H1 (cell line): ENCODE measurements around the gene ANKRD13C. TPM values are rescaled to one million over a fixed set of nuclear protein-coding genes. Genes with fewer than 3 reads are reported as not detected.

ENCODE experiments used
- CTCF ChIA-PET: fragments of 300-600 bp; sonication (Branson Sonifier 250); formaldehyde crosslinking; loops from one replicate; lab custom pipeline; 2021; ENCODE audit not compliant: partially characterized antibody; lab: Charles Lee
- POLR2A ChIA-PET: fragments of 300-600 bp; sonication (Branson Sonifier 250); formaldehyde crosslinking; loops from one replicate; lab custom pipeline; 2021; ENCODE audit warnings: inconsistent platforms; ENCODE audit not compliant: partially characterized antibody; lab: Charles Lee
- DNase-seq, 2 experiments: peaks; one replicate each; pipeline versions ENCODE4 v3.0.0 to v3.0.0-alpha.2; 2010 to 2022; ENCODE audit warnings: low spot score in 2 of 2, low read depth in 1 of 2, mixed read lengths in 1 of 2
- FAIRE-seq: peaks from 2 replicates; lab custom pipeline; 2011; peaks lifted over from hg19 to GRCh38; lab: Jason Lieb, UNC
- H2AFZ ChIP-seq: 2 replicates; pipeline ENCODE4 v1.8.1; 2012; ENCODE audit warnings: low read length, inconsistent platforms
- H2AK5ac ChIP-seq: 2 replicates; pipeline ENCODE4 v1.6.1; 2013; ENCODE audit warnings: low read depth, low read length
- H2BK120ac ChIP-seq: replicated peaks from 2 replicates; pipeline ENCODE3; 2013; ENCODE audit warnings: low read depth, low read length, inconsistent platforms
- H2BK12ac ChIP-seq: 2 replicates; pipeline ENCODE4 v1.6.1; 2013; ENCODE audit warnings: low read depth, low read length
- H2BK15ac ChIP-seq: 2 replicates; pipeline ENCODE4 v1.6.1; 2013; ENCODE audit warnings: low read length
- H2BK20ac ChIP-seq: 2 replicates; pipeline ENCODE4 v1.6.1; 2013; ENCODE audit warnings: low read length
- H2BK5ac ChIP-seq: 2 replicates; pipeline ENCODE4 v1.6.1; 2013; ENCODE audit warnings: low read depth, low read length
- H3K14ac ChIP-seq: 2 replicates; pipeline ENCODE4 v1.6.1; 2013; ENCODE audit warnings: inconsistent platforms; ENCODE audit not compliant: insufficient read length
- H3K18ac ChIP-seq: 2 replicates; pipeline ENCODE4 v1.6.1; 2013; ENCODE audit warnings: low read length; ENCODE audit errors: extremely low read depth
- H3K23ac ChIP-seq: 2 replicates; pipeline ENCODE4 v1.6.1; 2013; ENCODE audit warnings: inconsistent platforms; ENCODE audit not compliant: insufficient read length
- H3K23me2 ChIP-seq: 2 replicates; pipeline ENCODE4 v1.6.1; 2013; ENCODE audit warnings: low read depth, low read length
- H3K27ac ChIP-seq: 2 replicates; pipeline ENCODE4 v1.6.1; 2011; ENCODE audit warnings: low read depth, low read length, inconsistent platforms
- H3K27me3 ChIP-seq, 4 experiments: replicated peaks in 1 of 4; 1 replicate in 1 of 4; 2 replicates in 3 of 4; pipeline versions ENCODE4 v1.6.1 to v1.8.1; 2011 to 2013; ENCODE audit warnings: low read length in 3 of 4, mild to moderate bottlenecking in 3 of 4, inconsistent platforms in 2 of 4, mixed read lengths in 2 of 4, moderate library complexity in 1 of 4; ENCODE audit not compliant: control insufficient read depth in 3 of 4, insufficient read depth in 3 of 4; ENCODE audit errors: extremely low read depth in 1 of 4
- H3K36me3 ChIP-seq, 4 experiments: 2 replicates each; pipeline versions ENCODE4 v1.6.1 to v1.8.1; 2011 to 2013; ENCODE audit warnings: mild to moderate bottlenecking in 4 of 4, low read length in 3 of 4, moderate library complexity in 2 of 4, control low read depth in 1 of 4, inconsistent platforms in 1 of 4; ENCODE audit not compliant: insufficient read depth in 4 of 4, control insufficient read depth in 2 of 4
- H3K4ac ChIP-seq: replicated peaks from 2 replicates; pipeline ENCODE3; 2013; ENCODE audit warnings: low read length, low read depth, mixed read lengths, inconsistent platforms; ENCODE audit not compliant: insufficient read length
- H3K4me1 ChIP-seq, 4 experiments: replicated peaks in 1 of 4; 1 replicate in 1 of 4; 2 replicates in 3 of 4; pipeline versions ENCODE4 v1.6.1 to v1.8.1; 2011 to 2013; ENCODE audit warnings: low read length in 3 of 4, inconsistent platforms in 2 of 4, mixed read lengths in 1 of 4; ENCODE audit not compliant: insufficient read depth in 4 of 4, control insufficient read depth in 3 of 4
- H3K4me2 ChIP-seq, 2 experiments: 2 replicates each; pipeline versions ENCODE4 v1.6.1 to v1.8.1; 2011 to 2013; ENCODE audit warnings: low read depth in 2 of 2, low read length in 2 of 2, control low read depth in 1 of 2, inconsistent platforms in 1 of 2, mild to moderate bottlenecking in 1 of 2; ENCODE audit not compliant: insufficient read depth in 1 of 2
- H3K4me3 ChIP-seq, 4 experiments: fragments of 200-600, 300-600 bp in 1 of 4; sonication (generic), shearing (Covaris generic), sonication (Bioruptor Twin) in 1 of 4; 2 replicates each; pipeline versions ENCODE4 v1.5.1 to v1.8.1; 2011 to 2016; ENCODE audit warnings: low read length in 4 of 4, low read depth in 3 of 4, control low read depth in 2 of 4, inconsistent platforms in 2 of 4, mild to moderate bottlenecking in 2 of 4, mixed read lengths in 1 of 4, moderate library complexity in 1 of 4; ENCODE audit not compliant: insufficient read depth in 2 of 4; ENCODE audit errors: extremely low read depth in 1 of 4
- H3K56ac ChIP-seq: replicated peaks from 2 replicates; pipeline ENCODE3; 2013; ENCODE audit warnings: low read depth, mild to moderate bottlenecking, mixed read lengths, low read length, inconsistent platforms; ENCODE audit not compliant: insufficient read length
- H3K79me1 ChIP-seq: 2 replicates; pipeline ENCODE4 v1.6.1; 2013; ENCODE audit warnings: low read depth, low read length, control low read depth
- H3K79me2 ChIP-seq, 2 experiments: 2 replicates each; pipeline versions ENCODE4 v1.6.1 to v1.8.1; 2012 to 2013; ENCODE audit warnings: low read length in 2 of 2, mild to moderate bottlenecking in 2 of 2, inconsistent platforms in 1 of 2; ENCODE audit not compliant: insufficient read depth in 2 of 2, control insufficient read depth in 1 of 2
- H3K9ac ChIP-seq, 4 experiments: replicated peaks in 1 of 4; 1 replicate in 1 of 4; 2 replicates in 3 of 4; pipeline versions ENCODE4 v1.6.1 to v1.8.1; 2011 to 2013; ENCODE audit warnings: low read depth in 3 of 4, low read length in 3 of 4, control low read depth in 2 of 4, mild to moderate bottlenecking in 2 of 4, moderate library complexity in 2 of 4, inconsistent platforms in 1 of 4; ENCODE audit errors: extremely low read depth in 1 of 4
- H3K9me3 ChIP-seq, 2 experiments: 2 replicates each; pipeline versions ENCODE4 v1.6.1 to v1.8.1; 2012 to 2013; ENCODE audit warnings: mild to moderate bottlenecking in 2 of 2, moderate library complexity in 2 of 2, control low read depth in 1 of 2, inconsistent platforms in 1 of 2, low read depth in 1 of 2, low read length in 1 of 2, mixed read lengths in 1 of 2; ENCODE audit not compliant: insufficient read depth in 2 of 2
- H4K20me1 ChIP-seq, 2 experiments: replicated peaks in 1 of 2; 2 replicates each; pipeline versions ENCODE3 to v1.8.1; 2011 to 2013; ENCODE audit warnings: inconsistent platforms in 2 of 2, low read length in 2 of 2, mild to moderate bottlenecking in 1 of 2; ENCODE audit not compliant: insufficient read depth in 2 of 2, control insufficient read depth in 1 of 2
- H4K5ac ChIP-seq: 2 replicates; pipeline ENCODE4 v1.6.1; 2013; ENCODE audit warnings: low read length, low read depth, mixed read lengths, inconsistent platforms; ENCODE audit not compliant: insufficient read length
- H4K8ac ChIP-seq: 2 replicates; pipeline ENCODE4 v1.8.0; 2013; ENCODE audit warnings: mild to moderate bottlenecking, moderate library complexity, low read length, inconsistent platforms; ENCODE audit not compliant: insufficient read depth; ENCODE audit errors: extremely low read depth
- H4K91ac ChIP-seq: replicated peaks from 2 replicates; pipeline ENCODE3; 2013; ENCODE audit warnings: low read length, mixed read lengths, inconsistent platforms; ENCODE audit not compliant: insufficient read length
- E2F6 ChIP-seq: IDR thresholded peaks from 2 replicates; pipeline ENCODE4 v1.6.1; 2012; ENCODE audit warnings: inconsistent platforms
- MAX ChIP-seq: IDR thresholded peaks from 2 replicates; pipeline ENCODE4 v1.6.1; 2012; ENCODE audit warnings: inconsistent platforms
- RAD21 ChIP-seq, 2 experiments: IDR thresholded peaks in 1 of 2; conservative IDR thresholded peaks in 1 of 2; 2 replicates each; pipeline ENCODE4 v1.6.1; 2011; ENCODE audit warnings: low read depth in 2 of 2, low read length in 2 of 2, improper control_type of control experiment in 1 of 2, inconsistent platforms in 1 of 2, mild to moderate bottlenecking in 1 of 2, moderate library complexity in 1 of 2
- WGBS, 2 experiments: shearing (Covaris generic) in 1 of 2; methylation state at CpG; one replicate each; pipeline versions ENCODE4 v1.1.6 to v1.1.7; 2013 to 2015; ENCODE audit warnings: low lambda C conversion rate in 2 of 2, mixed read lengths in 2 of 2, inconsistent platforms in 1 of 2, low coverage in 1 of 2, missing lambda C conversion rate in 1 of 2; ENCODE audit not compliant: insufficient replicate concordance in 2 of 2, insufficient coverage in 1 of 2, insufficient read length in 1 of 2; ENCODE audit errors: extremely low coverage in 1 of 2, missing lambda C conversion rate in 1 of 2; 5-methylcytosine and 5-hydroxymethylcytosine counted together
- polyA plus RNA-seq, 7 experiments: library from polyadenylated mRNA; depleted of rRNA in 3 of 7; stranded (reverse) in 5 of 7; unstranded in 2 of 7; fragments of >200 nt in 5 of 7; fragments of 200-250 nt in 2 of 7; gene quantifications; 1 replicate in 5 of 7; 2 replicates in 1 of 7; 4 replicates in 1 of 7; pipeline versions ENCODE4 v1.2.1 to v1.2.3, GENCODE V29; 2011 to 2013; ENCODE audit warnings: missing spikeins in 2 of 7, mixed read lengths in 2 of 7
- total RNA-seq: library from RNA; stranded (reverse); fragmentation: NEBNext Ultra II Directional; extraction: Animal tissue kit (Norgen Biotek cat#: 25700); gene quantifications from 2 replicates; pipeline ENCODE4 v1.2.1, GENCODE V29; 2021

Gene ANKRD13C
- total and polyA plus RNA-seq, 2 of the 8 experiments (the other 6 are each of a cell fraction or from before 2014, with no cell fraction given), result 4.8 to 21.7 TPM

- Histone ChIP-seq H3K79me2 (no peaks in the 10 kb centered on the region), H3K23ac (no peak overlapping the region), H3K4ac (no peak overlapping the region), H3K18ac (no peak overlapping the region), H2BK5ac (no peak overlapping the region), H2AFZ (no peak overlapping the region), H2AK5ac (no peak overlapping the region), H2BK12ac (no peak overlapping the region), H3K27ac (no peak overlapping the region), H4K8ac (no peak overlapping the region), H3K56ac (no peak overlapping the region), H3K14ac (no peak overlapping the region), H3K4me1 (peaks cover 0 to 3% (median 0%) of the 10 kb centered on the region in 4 experiments; a peak in 1 of 7 replicates), H3K4me3 (no peak overlapping the region), H3K27me3 (no peaks in the 10 kb centered on the region), H4K5ac (no peak overlapping the region), H3K9me3 (no peaks in the 10 kb centered on the region), H4K91ac (no peak overlapping the region), H3K23me2 (no peaks in the 10 kb centered on the region), H3K4me2 (no peak overlapping the region), H2BK120ac (no peak overlapping the region), H2BK15ac (no peak overlapping the region), H3K9ac (no peak overlapping the region), H3K79me1 (no peaks in the 10 kb centered on the region), H3K36me3 (no peaks in the 10 kb centered on the region), H2BK20ac (no peak overlapping the region), H4K20me1 (no peaks in the 10 kb centered on the region)
- TF ChIP-seq MAX, result no peak
- no peak for TF ChIP-seq E2F6
- no peak for TF ChIP-seq RAD21 (IDR thresholded peaks at IDR 0.05 in 1 of 2, conservative IDR thresholded peaks at IDR 0.05 in 1 of 2; ENCODE audit: low read depth in 2 of 2, low read length in 2 of 2)
- ChIA-PET POLR2A (interaction anchor here (1.0 to 1.7 kb wide), 2 partner anchors 23 to 35 kb away, joined by 3 to 7 read pairs; partner anchors contain the start of gene CTH), CTCF (no interaction called here)
- DNase-seq, result no peak
- 85% methylated on average over 6 of the region's 6 CpGs; no CpG with 5 or more reads in 1 of the 2 experiments for WGBS, 2 experiments
- FAIRE-seq, result no peak
Measured at GRCh38 chr1:70376196-70376595, 21.7 kb upstream of the ANKRD13C start.
